GM12874 (cell line): Measurements from ENCODE around the gene ADGRD1.

Source experiments
- CTCF ChIP-seq: IDR thresholded peaks from 2 replicates; pipeline ENCODE4 v1.5.1; 2011; ENCODE audit warnings: low read depth, mild to moderate bottlenecking, control low read depth, low read length, moderate library complexity; ENCODE audit not compliant: insufficient read depth

The ADGRD1 gene

GRCh38 chr12:130973906-130974305 is 20.2 kb downstream of the ADGRD1 start:
- TF ChIP-seq CTCF: no peak

- no peak for TF ChIP-seq CTCF
Observed at GRCh38 chr12:130975116-130975515, 21.4 kb downstream of the ADGRD1 start.

- TF ChIP-seq CTCF: no peak
Observed at GRCh38 chr12:130976171-130976720, 22.5 kb downstream of the ADGRD1 start.

GRCh38 chr12:130977046-130977742 is 23.5 kb downstream of the ADGRD1 start:
- TF ChIP-seq CTCF: no peak

GRCh38 chr12:130977743-130978095 is 24.0 kb downstream of the ADGRD1 start:
- TF ChIP-seq CTCF: no peak

GRCh38 chr12:130978785-130979184 is 25.1 kb downstream of the ADGRD1 start:
- no peak for TF ChIP-seq CTCF

GRCh38 chr12:130981074-130981742 is 27.5 kb downstream of the ADGRD1 start:
- TF ChIP-seq CTCF: no peak
